Measurements from ENCODE around the gene CITED2. TPM values are rescaled to one million over a fixed set of nuclear protein-coding genes. Genes with fewer than 3 reads are reported as not detected.

The CITED2 gene
- polyA plus RNA-seq, 1 of the 3 experiments (the other 2 are of a cell fraction), result 173 TPM

- no peak overlapping the region for H3K27ac ChIP-seq (ENCODE audit: low read depth in 2 of 2, low read length in 1 of 2)
- ChIA-PET CTCF (no interaction called here), POLR2A (no interaction called here)
- H3F3A ChIP-seq (replicated peaks; ENCODE audit: insufficient read depth), result no peaks in the 10 kb centered on the region
- no peak overlapping the region for H3K4me2 ChIP-seq
- no peak overlapping the region for H3K9ac ChIP-seq
- no peak overlapping the region for H3K4me3 ChIP-seq (ENCODE audit: low read depth in 2 of 2, low read length in 1 of 2)
- no peaks in the 10 kb centered on the region for H3K9me2 ChIP-seq
- no peaks in the 10 kb centered on the region; the same call in 1 of the 2 replicates for H3K27me3 ChIP-seq (ENCODE audit: insufficient read depth)
- no peaks in the 10 kb centered on the region for H3K4me1 ChIP-seq (ENCODE audit: control insufficient read depth in 1 of 2, insufficient read depth in 2 of 2, low read depth in 1 of 2, low read length in 1 of 2)
- TF ChIP-seq RCOR1 (IDR thresholded peaks at IDR 0.05; ENCODE audit: low read length), result no peak
- no peak for TF ChIP-seq ZBTB33 (IDR thresholded peaks at IDR 0.05; ENCODE audit: borderline replicate concordance, low read depth)
- TF ChIP-seq ELF1 (IDR thresholded peaks at IDR 0.05), result no peak
- TF ChIP-seq USF2 (IDR thresholded peaks at IDR 0.05; ENCODE audit: borderline replicate concordance, low read depth, low read length), result no peak
- TF ChIP-seq MEF2A (IDR thresholded peaks at IDR 0.05; ENCODE audit: borderline replicate concordance, low read depth), result no peak
- no peak for TF ChIP-seq JUND (IDR thresholded peaks at IDR 0.05)
- H3K36me3 ChIP-seq (replicated peaks in 1 of 2; ENCODE audit: control insufficient read depth in 1 of 2, insufficient read depth in 2 of 2, low read length in 1 of 2), result no peaks in the 10 kb centered on the region
- H3K79me2 ChIP-seq (ENCODE audit: insufficient read depth), result no peaks in the 10 kb centered on the region
- H4K20me1 ChIP-seq (ENCODE audit: insufficient read depth), result no peaks in the 10 kb centered on the region
- H2AFZ ChIP-seq (ENCODE audit: low read depth), result no peak overlapping the region
- no peaks in the 10 kb centered on the region for H3K9me3 ChIP-seq
- 10% methylated on average over 3 of the region's 3 CpGs for WGBS (ENCODE audit: low lambda C conversion rate)
- no peak for DNase-seq
Observed at GRCh38 chr6:139329224-139329623, 45.2 kb downstream of the CITED2 start.

- H3K9me2 ChIP-seq, result no peaks in the 10 kb centered on the region
- no peak for TF ChIP-seq ZBTB33 (IDR thresholded peaks at IDR 0.05; ENCODE audit: borderline replicate concordance, low read depth)
- no peak for TF ChIP-seq SMC3 (IDR thresholded peaks at IDR 0.05; ENCODE audit: low read depth, low read length)
- ChIA-PET CTCF (interaction anchor here (0.7 to 1.2 kb wide), 2 partner anchors 21 to 108 kb away, joined by 3 read pairs; no protein-coding TSS in a partner anchor), POLR2A (no interaction called here)
- no peak overlapping the region for H3K4me3 ChIP-seq (ENCODE audit: low read depth in 2 of 2, low read length in 1 of 2)
- no peaks in the 10 kb centered on the region for H3K79me2 ChIP-seq (ENCODE audit: insufficient read depth)
- H3K4me2 ChIP-seq, result no peak overlapping the region
- H3K27ac ChIP-seq (ENCODE audit: low read depth in 2 of 2, low read length in 1 of 2), result no peak overlapping the region
- no peaks in the 10 kb centered on the region; the same call in 1 of the 2 replicates for H3K27me3 ChIP-seq (ENCODE audit: insufficient read depth)
- no peak for DNase-seq
- H3F3A ChIP-seq (replicated peaks; ENCODE audit: insufficient read depth), result no peaks in the 10 kb centered on the region
- WGBS (ENCODE audit: low lambda C conversion rate), result 14% methylated on average over 5 of the region's 5 CpGs
- H4K20me1 ChIP-seq (ENCODE audit: insufficient read depth), result no peaks in the 10 kb centered on the region
- no peaks in the 10 kb centered on the region for H3K4me1 ChIP-seq (ENCODE audit: control insufficient read depth in 1 of 2, insufficient read depth in 2 of 2, low read depth in 1 of 2, low read length in 1 of 2)
- no peak overlapping the region for H2AFZ ChIP-seq (ENCODE audit: low read depth)
- H3K9ac ChIP-seq, result no peak overlapping the region
- H3K9me3 ChIP-seq, result no peaks in the 10 kb centered on the region
- H3K36me3 ChIP-seq (replicated peaks in 1 of 2; ENCODE audit: control insufficient read depth in 1 of 2, insufficient read depth in 2 of 2, low read length in 1 of 2), result no peaks in the 10 kb centered on the region
Observed at GRCh38 chr6:139327038-139327437, 47.4 kb downstream of the CITED2 start.
